Ovary (tissue), 3 donors: ENCODE data around the gene RAB4A.

Experiments used
- CTCF ChIP-seq, 3 donors: fragments of 450-650 bp in 2 of 3; fragments of 200-600 bp in 1 of 3; IDR thresholded peaks; one replicate each; pipeline versions ENCODE4 v1.5.1 to v1.8.0; 2016 to 2022; ENCODE audit warnings: antibody characterized with exemption in 3 of 3, mild to moderate bottlenecking in 1 of 3
- EP300 ChIP-seq: sonication (generic); formaldehyde crosslinking; IDR thresholded peaks from one replicate; pipeline ENCODE4 v1.6.1; 2017; ENCODE audit warnings: antibody characterized with exemption
- POLR2A ChIP-seq: fragments of 450-650 bp; IDR thresholded peaks from one replicate; pipeline ENCODE4 v1.6.1; 2017; ENCODE audit warnings: antibody characterized with exemption, mild to moderate bottlenecking, moderate library complexity
- donor health status: DM: no; HTN: no; CAD: no.

DNA sequence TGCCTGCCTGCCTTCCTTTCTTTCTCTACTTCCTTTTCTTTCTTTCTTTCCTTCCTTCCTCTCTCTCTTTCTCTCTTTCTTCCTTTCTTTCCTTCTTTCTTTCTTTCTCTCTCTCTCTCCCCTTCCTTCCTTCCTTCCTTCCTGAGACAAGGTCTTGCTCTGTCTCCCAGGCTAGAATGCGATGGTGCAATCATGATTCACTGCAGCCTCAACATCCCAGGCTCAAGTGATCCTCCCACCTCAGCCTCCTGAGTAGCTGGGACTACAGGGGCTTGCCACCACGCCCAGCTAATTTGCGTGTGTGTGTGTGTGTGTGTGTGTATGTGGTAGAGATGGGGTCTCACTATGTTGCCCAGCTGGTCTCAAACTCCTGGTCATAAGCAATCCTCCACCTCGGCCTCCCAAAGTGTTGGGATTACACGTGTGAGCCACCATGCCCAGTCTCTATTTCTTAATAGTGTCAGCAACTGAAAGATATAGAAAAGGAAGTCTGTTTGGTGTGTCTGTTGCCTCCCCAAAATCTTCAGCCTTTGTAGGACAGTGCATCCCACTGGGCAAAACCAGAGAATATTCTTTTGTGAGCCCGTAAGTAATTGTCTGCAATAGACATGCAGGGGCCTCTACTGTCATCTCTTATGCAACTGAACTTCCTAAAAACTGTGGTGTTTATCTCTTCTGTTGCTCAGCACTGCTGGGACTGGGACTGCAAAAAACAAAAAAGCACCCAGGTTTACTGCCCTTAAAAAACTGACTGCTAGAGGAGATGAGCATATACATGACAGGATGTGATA is 20.9 kb upstream of the RAB4A start:
- no peak for TF ChIP-seq CTCF (IDR thresholded peaks at IDR 0.05)
- TF ChIP-seq POLR2A: no peak
- no peak for TF ChIP-seq EP300
